A549 (cell line): ENCODE results near the gene SLC24A4.

Experiments
- CTCF ChIP-seq: fragments of >200 bp; sonication (Bioruptor Twin); formaldehyde crosslinking; IDR thresholded peaks from 3 replicates; pipeline ENCODE4 v1.5.1; 2016
- FOSL2 ChIP-seq, 2 experiments: fragments of 450-650 bp in 1 of 2; fragments of >200 bp in 1 of 2; sonication (Bioruptor Twin) in 1 of 2; formaldehyde crosslinking; IDR thresholded peaks; 2 replicates each; pipeline versions ENCODE4 v1.5.0 to v1.6.1; 2016 to 2020; ENCODE audit warnings: mild to moderate bottlenecking in 1 of 2, moderate library complexity in 1 of 2
- JUN ChIP-seq, 2 experiments: fragments of >200 bp; sonication (Bioruptor Twin); formaldehyde crosslinking; IDR thresholded peaks; 2 replicates in 1 of 2; 3 replicates in 1 of 2; pipeline ENCODE4 v1.6.1; 2016 to 2017
- TP53 ChIP-seq: fragments of 250-450 bp; sonication (Bioruptor Pico); IDR thresholded peaks from 2 replicates; pipeline ENCODE4 v1.5.0; 2021; ENCODE audit warnings: mild to moderate bottlenecking, moderate library complexity

GRCh38 chr14:92401561-92401960 is 78.6 kb downstream of the SLC24A4 start:
- TF ChIP-seq CTCF (no peak), TP53 (CRISPR knock-in tag) (no peak), FOSL2 (IDR thresholded peaks at IDR 0.05) (no peak), FOSL2 (CRISPR knock-in tag; IDR thresholded peaks at IDR 0.05) (no peak), JUN (IDR thresholded peaks at IDR 0.05) (no peak)
